HepG2 (cell line): ENCODE data around the gene ZNF160. TPM values are rescaled to one million over a fixed set of nuclear protein-coding genes. Genes with fewer than 3 reads are reported as not detected.

Experiments
- ATAC-seq: fragments of 200-7000 bp; cut with Tn5 transposase; 3 replicates; pipeline ENCODE4 v1.9.1; 2020; ENCODE audit warnings: mild to moderate bottlenecking, moderate library complexity
- BruUV-seq: library from RNA; stranded (reverse); fragments of 400-500 nt; replicated peaks from 2 replicates; lab custom pipeline; 2021; lab: Mats Ljungman, UMichigan
- CTCF ChIA-PET: fragments of 300-600 bp; formaldehyde crosslinking; extraction: SDS; loops from one replicate; lab custom pipeline; 2021; ENCODE audit warnings: low total read pairs, inconsistent platforms, low intra/inter-chr PET ratio; lab: Yijun Ruan, JAX
- POLR2A ChIA-PET: fragments of 350-600 bp; sonication (Branson Sonifier 250); formaldehyde crosslinking; loops from one replicate; lab custom pipeline; 2020; ENCODE audit warnings: antibody characterized with exemption, inconsistent platforms; lab: Yijun Ruan, JAX
- DNase-seq: peaks from one replicate; pipeline ENCODE4 v3.0.0-alpha.2; 2015; ENCODE audit warnings: low spot score
- FAIRE-seq: peaks from 3 replicates; lab custom pipeline; 2011; peaks lifted over from hg19 to GRCh38; lab: Jason Lieb, UNC
- H2AFZ ChIP-seq: one replicate; pipeline ENCODE4 v1.6.1; 2011; ENCODE audit warnings: low read length, inconsistent platforms
- H3K27ac ChIP-seq: fragments of 300-600 bp; 3 replicates; pipeline ENCODE4 v1.8.0; 2011; ENCODE audit warnings: mixed run types, mild to moderate bottlenecking, mixed read lengths, low read length, inconsistent platforms; ENCODE audit not compliant: insufficient read depth; ENCODE audit errors: extremely low read length
- H3K27me3 ChIP-seq, 2 experiments: fragments of 200-600 bp in 1 of 2; 2 replicates in 1 of 2; 3 replicates in 1 of 2; pipeline versions ENCODE4 v1.6.0 to v1.8.0; 2011; ENCODE audit warnings: low read length in 2 of 2, mild to moderate bottlenecking in 2 of 2, moderate library complexity in 2 of 2, inconsistent platforms in 1 of 2; ENCODE audit not compliant: insufficient read depth in 2 of 2, control insufficient read depth in 1 of 2
- H3K36me3 ChIP-seq, 2 experiments: fragments of 200-600 bp in 1 of 2; replicated peaks in 1 of 2; 2 replicates in 1 of 2; 3 replicates in 1 of 2; pipeline versions ENCODE4 v1.5.1 to v1.8.0; 2011; ENCODE audit warnings: low read length in 2 of 2, inconsistent platforms in 1 of 2; ENCODE audit not compliant: insufficient read depth in 2 of 2, control insufficient read depth in 1 of 2
- H3K4me1 ChIP-seq: 2 replicates; pipeline ENCODE4 v1.5.1; 2012; ENCODE audit warnings: low read length, inconsistent platforms; ENCODE audit not compliant: insufficient read depth
- H3K4me2 ChIP-seq: 2 replicates; pipeline ENCODE4 v1.6.0; 2011; ENCODE audit warnings: low read depth, low read length, inconsistent platforms
- H3K4me3 ChIP-seq, 3 experiments: fragments of 200-600 bp in 1 of 3; sonication (generic), shearing (Covaris generic) in 1 of 3; replicated peaks in 1 of 3; 2 replicates each; pipeline ENCODE4 v1.5.1; 2011 to 2016; ENCODE audit warnings: low read length in 3 of 3, inconsistent platforms in 2 of 3, low read depth in 2 of 3, mild to moderate bottlenecking in 2 of 3, control low read depth in 1 of 3, mixed read lengths in 1 of 3; ENCODE audit not compliant: insufficient read depth in 1 of 3
- H3K79me2 ChIP-seq: one replicate; pipeline ENCODE4 v1.6.1; 2011; ENCODE audit warnings: low read length, inconsistent platforms; ENCODE audit not compliant: insufficient read depth
- H3K9ac ChIP-seq: 2 replicates; pipeline ENCODE4 v1.6.0; 2011; ENCODE audit warnings: mild to moderate bottlenecking, low read depth, low read length, inconsistent platforms; ENCODE audit not compliant: insufficient read depth
- H3K9me3 ChIP-seq: 2 replicates; pipeline ENCODE4 v1.5.1; 2012; ENCODE audit warnings: mild to moderate bottlenecking, low read length
- H4K20me1 ChIP-seq: 2 replicates; pipeline ENCODE4 v1.6.0; 2011; ENCODE audit warnings: inconsistent platforms, mild to moderate bottlenecking, low read length, moderate library complexity; ENCODE audit not compliant: insufficient read depth
- GZF1 ChIP-seq: sonication (generic); formaldehyde crosslinking; IDR thresholded peaks from 2 replicates; pipeline ENCODE4 v1.5.1; 2020; ENCODE audit warnings: mild to moderate bottlenecking, missing genetic modification reagents
- HDAC1 ChIP-seq: sonication (generic); formaldehyde crosslinking; IDR thresholded peaks from 2 replicates; pipeline ENCODE4 v1.5.1; 2020; ENCODE audit warnings: mild to moderate bottlenecking, missing genetic modification reagents
- NFIC ChIP-seq: IDR thresholded peaks from 2 replicates; pipeline ENCODE4 v1.6.1; 2012; ENCODE audit warnings: mild to moderate bottlenecking, low read length, inconsistent platforms
- NFRKB ChIP-seq: fragments of 450-650 bp; IDR thresholded peaks from 2 replicates; pipeline ENCODE4 v1.6.1; 2017
- PAWR ChIP-seq: sonication (generic); formaldehyde crosslinking; IDR thresholded peaks from 2 replicates; pipeline ENCODE4 v1.4.0; 2020; ENCODE audit warnings: missing genetic modification reagents, mild to moderate bottlenecking, borderline replicate concordance
- XRCC5 ChIP-seq: fragments of 200-400 bp; formaldehyde crosslinking; optimal IDR thresholded peaks from 2 replicates; pipeline ENCODE3; 2017; ENCODE audit warnings: mild to moderate bottlenecking, low read length
- ZFAT ChIP-seq: sonication (generic); formaldehyde crosslinking; conservative IDR thresholded peaks from 2 replicates; pipeline ENCODE4 v1.8.1; 2023; ENCODE audit warnings: missing genetic modification reagents, inconsistent platforms
- ZMAT5 ChIP-seq: sonication (generic); formaldehyde crosslinking; IDR thresholded peaks from 2 replicates; pipeline ENCODE4 v1.5.0; 2020; ENCODE audit warnings: mild to moderate bottlenecking, low read depth, missing genetic modification reagents, borderline replicate concordance
- ZNF142 ChIP-seq: sonication (generic); formaldehyde crosslinking; IDR thresholded peaks from 2 replicates; pipeline ENCODE4 v1.4.0; 2020; ENCODE audit warnings: missing genetic modification reagents
- ZNF576 ChIP-seq: sonication (generic); formaldehyde crosslinking; IDR thresholded peaks from 2 replicates; pipeline ENCODE4 v1.4.0; 2020; ENCODE audit warnings: mild to moderate bottlenecking, missing genetic modification reagents
- ZNF577 ChIP-seq: sonication (generic); formaldehyde crosslinking; IDR thresholded peaks from 2 replicates; pipeline ENCODE4 v1.4.0; 2020; ENCODE audit warnings: mild to moderate bottlenecking, low read depth, missing genetic modification reagents, borderline replicate concordance
- WGBS: methylation state at CpG from one replicate; pipeline ENCODE4 v1.1.6; 2017; ENCODE audit warnings: low lambda C conversion rate; 5-methylcytosine and 5-hydroxymethylcytosine counted together
- in situ Hi-C: cut with HindIII; loops from 2 replicates; pipeline ENCODE4 v1.10.0; 2017; ENCODE audit warnings: low pct_unique_long_range_greater_than_20kb; ENCODE audit not compliant: extremely low pct_ligation_motif_present
- intact Hi-C: fragments of 100-400 bp; cut with micrococcal nuclease; formaldehyde crosslinking; loops from one replicate; pipeline ENCODE4 v1.10.0; 2022; ENCODE audit not compliant: unreplicated experiment
- polyA plus RNA-seq, 8 experiments: library from polyadenylated mRNA; depleted of rRNA in 3 of 8; stranded (reverse) in 7 of 8; unstranded in 1 of 8; fragments of >200 nt; fragmentation: Illumina TruSeq in 4 of 8; extraction: Trizol in 4 of 8; gene quantifications; 2 replicates each; pipeline versions ENCODE4 v1.2.1 to v1.2.3, GENCODE V29; 2011 to 2016; ENCODE audit warnings: low read depth in 4 of 8, missing spikeins in 1 of 8, mixed read lengths in 1 of 8; ENCODE audit not compliant: insufficient read depth in 1 of 8
- total RNA-seq, 5 experiments: library from RNA; depleted of rRNA; stranded (reverse); fragments of >200 nt; fragmentation: Illumina TruSeq; extraction: Trizol; gene quantifications; 2 replicates each; pipeline ENCODE4 v1.2.3, GENCODE V29; 2016; ENCODE audit warnings: low read depth in 1 of 5
- TF ChIP-seq, protein P1 (sequence below): sonication (generic); formaldehyde crosslinking; IDR thresholded peaks from 2 replicates; pipeline ENCODE4 v1.4.0; 2020; ENCODE audit warnings: missing genetic modification reagents, mild to moderate bottlenecking, borderline replicate concordance

Gene ZNF160
- total and polyA plus RNA-seq, 2 of the 13 experiments (the other 11 are each of a cell fraction or from before 2014, with no cell fraction given), result 8.4 to 12.1 TPM

- TF ChIP-seq HDAC1 (CRISPR knock-in tag), result no peak
- TF ChIP-seq ZNF142 (CRISPR knock-in tag), result no peak
- no peak for TF ChIP-seq PAWR (CRISPR knock-in tag)
- TF ChIP-seq ZNF577 (CRISPR knock-in tag), result no peak
- TF ChIP-seq XRCC5, result no peak
- TF ChIP-seq GZF1, result no peak
- TF ChIP-seq NFRKB, result no peak
Measured at GRCh38 chr19:53131085-53131590, 27.9 kb upstream of the ZNF160 start (continued).

- no TSS peak for BruUV-seq
- H3K27ac ChIP-seq, result no peak overlapping the region
- H3K27me3 ChIP-seq, result no peaks in the 10 kb centered on the region
- peaks cover 24% of the 10 kb centered on the region for H3K4me1 ChIP-seq
- intact Hi-C loops, result no loop called here
- no peak overlapping the region for H3K4me3 ChIP-seq
- ChIA-PET POLR2A (no interaction called here), CTCF (no interaction called here)
- peak overlapping the region; percentile 3; the same call in 1 of the 2 replicates for H3K4me2 ChIP-seq
- H3K9ac ChIP-seq, result no peak overlapping the region
- no peaks in the 10 kb centered on the region for H3K79me2 ChIP-seq
- 18% methylated on average over 7 of the region's 7 CpGs for WGBS
- DNase-seq, result no peak
- H3K36me3 ChIP-seq, result no peaks in the 10 kb centered on the region
- no peak for FAIRE-seq
- peaks cover 15% of the 10 kb centered on the region; the same call in 1 of the 2 replicates for H3K9me3 ChIP-seq
- no peak for ATAC-seq
- TF ChIP-seq ZNF576 (CRISPR knock-in tag) (no peak), ZMAT5 (CRISPR knock-in tag) (no peak), ZFAT (no peak), NFIC (no peak)
- TF ChIP-seq, protein P1, sequence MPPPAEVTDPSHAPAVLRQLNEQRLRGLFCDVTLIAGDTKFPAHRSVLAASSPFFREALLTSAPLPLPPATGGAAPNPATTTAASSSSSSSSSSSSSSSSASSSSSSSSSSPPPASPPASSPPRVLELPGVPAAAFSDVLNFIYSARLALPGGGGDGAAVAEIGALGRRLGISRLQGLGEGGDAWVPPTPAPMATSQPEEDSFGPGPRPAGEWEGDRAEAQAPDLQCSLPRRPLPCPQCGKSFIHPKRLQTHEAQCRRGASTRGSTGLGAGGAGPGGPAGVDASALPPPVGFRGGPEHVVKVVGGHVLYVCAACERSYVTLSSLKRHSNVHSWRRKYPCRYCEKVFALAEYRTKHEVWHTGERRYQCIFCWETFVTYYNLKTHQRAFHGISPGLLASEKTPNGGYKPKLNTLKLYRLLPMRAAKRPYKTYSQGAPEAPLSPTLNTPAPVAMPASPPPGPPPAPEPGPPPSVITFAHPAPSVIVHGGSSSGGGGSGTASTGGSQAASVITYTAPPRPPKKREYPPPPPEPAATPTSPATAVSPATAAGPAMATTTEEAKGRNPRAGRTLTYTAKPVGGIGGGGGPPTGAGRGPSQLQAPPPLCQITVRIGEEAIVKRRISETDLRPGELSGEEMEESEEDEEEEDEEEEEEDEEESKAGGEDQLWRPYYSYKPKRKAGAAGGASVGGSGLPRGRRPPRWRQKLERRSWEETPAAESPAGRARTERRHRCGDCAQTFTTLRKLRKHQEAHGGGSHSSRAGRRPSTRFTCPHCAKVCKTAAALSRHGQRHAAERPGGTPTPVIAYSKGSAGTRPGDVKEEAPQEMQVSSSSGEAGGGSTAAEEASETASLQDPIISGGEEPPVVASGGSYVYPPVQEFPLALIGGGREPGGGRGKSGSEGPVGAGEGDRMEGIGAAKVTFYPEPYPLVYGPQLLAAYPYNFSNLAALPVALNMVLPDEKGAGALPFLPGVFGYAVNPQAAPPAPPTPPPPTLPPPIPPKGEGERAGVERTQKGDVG (CRISPR knock-in tag), result no peak
- H4K20me1 ChIP-seq, result no peaks in the 10 kb centered on the region
- in situ Hi-C loops, result no loop called here
- H2AFZ ChIP-seq, result no peak overlapping the region
Measured at GRCh38 chr19:53130506-53130905, 27.3 kb upstream of the ZNF160 start.
